Measurements from ENCODE around the gene PADI6. TPM values are rescaled to one million over a fixed set of nuclear protein-coding genes. Genes with fewer than 3 reads are reported as not detected.

Gene PADI6
- total and polyA plus RNA-seq, 10 of the 15 experiments (the other 5 are each of a cell fraction or from before 2014, with no cell fraction given) = not detected

GRCh38 chr1:17363351-17363750 is 8.6 kb upstream of the PADI6 start:
- BruUV-seq (replicated peaks) = no TSS peak
- no peaks in the 10 kb centered on the region for H4K20me1 ChIP-seq (ENCODE audit: control insufficient read depth, insufficient read depth)
- no peak for FAIRE-seq
- no peak for DNase-seq (ENCODE audit: low read depth, low spot score)
- H3K27me3 ChIP-seq (replicated peaks in 1 of 2; ENCODE audit: control insufficient read depth in 2 of 2, insufficient read depth in 2 of 2, low read length in 1 of 2) = no peaks in the 10 kb centered on the region
- H3K36me3 ChIP-seq (ENCODE audit: control insufficient read depth in 2 of 2, insufficient read depth in 2 of 2, low read length in 1 of 2) = no peaks in the 10 kb centered on the region
- ChIA-PET RAD21 (ENCODE audit: unreplicated experiment) (no interaction called here), CTCF (no interaction called here), SMC1A (ENCODE audit: uncharacterized antibody, unreplicated experiment) (no interaction called here), POLR2A (no interaction called here)
- no peak overlapping the region for H3K27ac ChIP-seq (ENCODE audit: control insufficient read depth, insufficient read depth)
- H3K9me3 ChIP-seq (replicated peaks; ENCODE audit: control insufficient read depth, insufficient read depth, low read length) = no peaks in the 10 kb centered on the region
- 40% methylated on average over 12 of the region's 12 CpGs for WGBS (ENCODE audit: insufficient coverage, insufficient replicate concordance, low lambda C conversion rate, missing lambda C conversion rate)
- ATAC-seq = no peak
- H3K79me2 ChIP-seq (ENCODE audit: control insufficient read depth, insufficient read depth, low read length) = no peaks in the 10 kb centered on the region
- H2AFZ ChIP-seq (ENCODE audit: control insufficient read depth, low read depth, low read length) = no peak overlapping the region
- no peak overlapping the region for H3K9ac ChIP-seq (ENCODE audit: control insufficient read depth, insufficient read depth, low read length)
- in situ Hi-C loops (cut with MboI) (no loop called here), intact Hi-C loops (cut with micrococcal nuclease; ENCODE audit: unreplicated experiment) (no loop called here)
- no peak overlapping the region for H3K4me3 ChIP-seq
- H3K4me2 ChIP-seq (ENCODE audit: control insufficient read depth, insufficient read depth) = no peak overlapping the region
- no peaks in the 10 kb centered on the region for H3K4me1 ChIP-seq (ENCODE audit: control insufficient read depth, insufficient read depth, low read length)
- TF ChIP-seq BCLAF1 (IDR thresholded peaks at IDR 0.05) (no peak), ATF3 (IDR thresholded peaks at IDR 0.05; ENCODE audit: borderline replicate concordance, extremely low read depth, low read depth, low read length) (no peak), ESRRA (IDR thresholded peaks at IDR 0.05; ENCODE audit: low read length) (no peak), ZNF592 (IDR thresholded peaks at IDR 0.05) (no peak), BACH1 (IDR thresholded peaks at IDR 0.05; ENCODE audit: borderline replicate concordance) (no peak), SPI1 (IDR thresholded peaks at IDR 0.05; ENCODE audit: borderline replicate concordance, insufficient read depth, low read depth, low read length) (no peak), BCL3 (IDR thresholded peaks at IDR 0.05; ENCODE audit: borderline replicate concordance, insufficient read depth, low read depth, low read length, poor library complexity, severe bottlenecking) (no peak), NFXL1 (IDR thresholded peaks at IDR 0.05; ENCODE audit: borderline replicate concordance) (no peak), MYB (IDR thresholded peaks at IDR 0.05; ENCODE audit: borderline replicate concordance, low read depth, low read length) (no peak), ATF7 (IDR thresholded peaks at IDR 0.05; ENCODE audit: low read depth) (no peak), PRDM15 (CRISPR knock-in tag; IDR thresholded peaks at IDR 0.05) (no peak)
